Testis (tissue), 2 donors: ENCODE results near the gene RBMX.

Experiments
- POLR2A ChIP-seq: fragments of 450-650 bp; IDR thresholded peaks from one replicate; pipeline ENCODE4 v1.6.1; 2017; ENCODE audit warnings: antibody characterized with exemption, mild to moderate bottlenecking, moderate library complexity
- TF ChIP-seq, protein P1 (sequence below), 3 experiments: fragments of 450-650 bp in 2 of 3; fragments of 200-600 bp in 1 of 3; sonication (generic) in 1 of 3; IDR thresholded peaks; one replicate each; pipeline ENCODE4 v1.5.1; 2016 to 2019; ENCODE audit warnings: antibody characterized with exemption in 3 of 3, mild to moderate bottlenecking in 2 of 3, moderate library complexity in 1 of 3

DNA sequence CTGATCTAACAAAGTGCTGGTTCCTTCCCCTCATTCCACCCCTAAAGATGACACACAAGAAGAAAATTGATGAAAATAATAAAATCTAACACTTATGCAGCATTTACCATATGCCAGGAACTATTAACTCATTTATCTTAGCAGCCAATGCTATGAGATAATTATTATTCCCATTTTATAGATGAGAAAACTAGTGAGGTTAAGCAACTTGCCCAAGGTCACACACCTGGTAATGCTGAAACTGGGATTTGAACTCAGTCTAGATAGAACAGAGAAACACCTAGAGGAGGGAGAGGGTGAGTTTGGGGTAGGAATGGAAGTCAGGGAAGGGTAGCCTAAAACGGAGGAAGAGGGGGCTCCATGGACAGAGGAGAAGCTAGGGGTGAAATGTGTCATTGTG, 18.6 kb downstream of the RBMX start:
- TF ChIP-seq, protein P1, sequence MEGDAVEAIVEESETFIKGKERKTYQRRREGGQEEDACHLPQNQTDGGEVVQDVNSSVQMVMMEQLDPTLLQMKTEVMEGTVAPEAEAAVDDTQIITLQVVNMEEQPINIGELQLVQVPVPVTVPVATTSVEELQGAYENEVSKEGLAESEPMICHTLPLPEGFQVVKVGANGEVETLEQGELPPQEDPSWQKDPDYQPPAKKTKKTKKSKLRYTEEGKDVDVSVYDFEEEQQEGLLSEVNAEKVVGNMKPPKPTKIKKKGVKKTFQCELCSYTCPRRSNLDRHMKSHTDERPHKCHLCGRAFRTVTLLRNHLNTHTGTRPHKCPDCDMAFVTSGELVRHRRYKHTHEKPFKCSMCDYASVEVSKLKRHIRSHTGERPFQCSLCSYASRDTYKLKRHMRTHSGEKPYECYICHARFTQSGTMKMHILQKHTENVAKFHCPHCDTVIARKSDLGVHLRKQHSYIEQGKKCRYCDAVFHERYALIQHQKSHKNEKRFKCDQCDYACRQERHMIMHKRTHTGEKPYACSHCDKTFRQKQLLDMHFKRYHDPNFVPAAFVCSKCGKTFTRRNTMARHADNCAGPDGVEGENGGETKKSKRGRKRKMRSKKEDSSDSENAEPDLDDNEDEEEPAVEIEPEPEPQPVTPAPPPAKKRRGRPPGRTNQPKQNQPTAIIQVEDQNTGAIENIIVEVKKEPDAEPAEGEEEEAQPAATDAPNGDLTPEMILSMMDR (IDR thresholded peaks at IDR 0.05), result no peak
- no peak for TF ChIP-seq POLR2A
